Measurements from ENCODE around the gene ST3GAL2.
"Not testable (repeated sequence)": the region's sequence is repeated elsewhere in the genome, so short reads cannot be mapped to it uniquely, and the experiment has no call there.

Gene ST3GAL2

GRCh38 chr16:70374213-70374612, 64.7 kb downstream of the ST3GAL2 start:
- Histone ChIP-seq H3K27ac (replicated peaks) (no peak overlapping the region), H3K27me3 (ENCODE audit: insufficient read depth, poor library complexity, severe bottlenecking) (no peaks in the 10 kb centered on the region), H3K4me3 (replicated peaks; ENCODE audit: insufficient read depth, low read length) (no peak overlapping the region)
- TF ChIP-seq POLR2AphosphoS5 (IDR thresholded peaks at IDR 0.05; ENCODE audit: low read depth) (peak; percentile 8; the same call in 1 of the 2 replicates), GABPA (IDR thresholded peaks at IDR 0.05; ENCODE audit: low read depth) (no peak)
- DNase-seq (ENCODE audit: low read depth in 1 of 2, low spot score in 1 of 2): no peak

- Histone ChIP-seq H3K27me3 (ENCODE audit: insufficient read depth, poor library complexity, severe bottlenecking) (no peaks in the 10 kb centered on the region), H3K4me3 (replicated peaks; ENCODE audit: insufficient read depth, low read length) (no peak overlapping the region), H3K27ac (replicated peaks) (no peak overlapping the region)
- TF ChIP-seq GABPA (IDR thresholded peaks at IDR 0.05; ENCODE audit: low read depth) (no peak), SPI1 (IDR thresholded peaks at IDR 0.05; ENCODE audit: borderline replicate concordance, low read depth) (no peak), POLR2AphosphoS5 (IDR thresholded peaks at IDR 0.05; ENCODE audit: low read depth) (no peak), REST (IDR thresholded peaks at IDR 0.05; ENCODE audit: insufficient replicate concordance, low read depth) (no peak), CTCF (IDR thresholded peaks at IDR 0.05; ENCODE audit: insufficient read depth, low read length) (no peak)
- no peak for DNase-seq (ENCODE audit: low read depth in 1 of 2, low spot score in 1 of 2)
These were observed 65.8 kb downstream of the ST3GAL2 start for GRCh38 chr16:70372921-70373728.

GRCh38 chr16:70370924-70371323, 68.0 kb downstream of the ST3GAL2 start:
- no peak overlapping the region for H3K27ac ChIP-seq (replicated peaks)
- no peak for DNase-seq (ENCODE audit: low read depth in 1 of 2, low spot score in 1 of 2)
- TF ChIP-seq GABPA (IDR thresholded peaks at IDR 0.05; ENCODE audit: low read depth) (no peak), POLR2AphosphoS5 (IDR thresholded peaks at IDR 0.05; ENCODE audit: low read depth) (no peak), REST (IDR thresholded peaks at IDR 0.05; ENCODE audit: insufficient replicate concordance, low read depth) (no peak), CTCF (IDR thresholded peaks at IDR 0.05; ENCODE audit: insufficient read depth, low read length) (no peak), SPI1 (IDR thresholded peaks at IDR 0.05; ENCODE audit: borderline replicate concordance, low read depth) (no peak)
- no peaks in the 10 kb centered on the region for H3K27me3 ChIP-seq (ENCODE audit: insufficient read depth, poor library complexity, severe bottlenecking)
- no peak overlapping the region for H3K4me3 ChIP-seq (replicated peaks; ENCODE audit: insufficient read depth, low read length)

- not testable (repeated sequence) for H3K4me3 ChIP-seq (replicated peaks; ENCODE audit: insufficient read depth, low read length); H3K27me3 ChIP-seq (ENCODE audit: insufficient read depth, poor library complexity, severe bottlenecking); H3K27ac ChIP-seq (replicated peaks)
- DNase-seq (ENCODE audit: low read depth in 1 of 2, low spot score in 1 of 2): peak in 1 of 2 experiments; percentile 16
These were observed 68.8 kb downstream of the ST3GAL2 start for GRCh38 chr16:70370145-70370544.

- TF ChIP-seq GABPA (IDR thresholded peaks at IDR 0.05; ENCODE audit: low read depth) (no peak), POLR2AphosphoS5 (IDR thresholded peaks at IDR 0.05; ENCODE audit: low read depth) (no peak), CTCF (IDR thresholded peaks at IDR 0.05; ENCODE audit: insufficient read depth, low read length) (no peak), SPI1 (IDR thresholded peaks at IDR 0.05; ENCODE audit: borderline replicate concordance, low read depth) (no peak), REST (IDR thresholded peaks at IDR 0.05; ENCODE audit: insufficient replicate concordance, low read depth) (no peak)
- H3K27ac ChIP-seq (replicated peaks): no peak overlapping the region
- H3K4me3 ChIP-seq (replicated peaks; ENCODE audit: insufficient read depth, low read length): no peak overlapping the region
- no peak for DNase-seq (ENCODE audit: low read depth in 1 of 2, low spot score in 1 of 2)
- H3K27me3 ChIP-seq (ENCODE audit: insufficient read depth, poor library complexity, severe bottlenecking): no peaks in the 10 kb centered on the region
These were observed 74.5 kb downstream of the ST3GAL2 start for GRCh38 chr16:70364399-70364798.

Data from HL-60 (cell line).